ENCODE data around the gene APBB2.

GRCh38 chr4:41144812-41145211, 69.5 kb downstream of the APBB2 start:
- no peak for TF ChIP-seq CTCF (IDR thresholded peaks at IDR 0.05)
- no peak for TF ChIP-seq POLR2A (IDR thresholded peaks at IDR 0.05)
